ENCODE measurements around the gene KANSL3.
"Not testable (repeated sequence)": the region's sequence is repeated elsewhere in the genome, so short reads cannot be mapped to it uniquely, and the experiment has no call there.

The KANSL3 gene

DNA sequence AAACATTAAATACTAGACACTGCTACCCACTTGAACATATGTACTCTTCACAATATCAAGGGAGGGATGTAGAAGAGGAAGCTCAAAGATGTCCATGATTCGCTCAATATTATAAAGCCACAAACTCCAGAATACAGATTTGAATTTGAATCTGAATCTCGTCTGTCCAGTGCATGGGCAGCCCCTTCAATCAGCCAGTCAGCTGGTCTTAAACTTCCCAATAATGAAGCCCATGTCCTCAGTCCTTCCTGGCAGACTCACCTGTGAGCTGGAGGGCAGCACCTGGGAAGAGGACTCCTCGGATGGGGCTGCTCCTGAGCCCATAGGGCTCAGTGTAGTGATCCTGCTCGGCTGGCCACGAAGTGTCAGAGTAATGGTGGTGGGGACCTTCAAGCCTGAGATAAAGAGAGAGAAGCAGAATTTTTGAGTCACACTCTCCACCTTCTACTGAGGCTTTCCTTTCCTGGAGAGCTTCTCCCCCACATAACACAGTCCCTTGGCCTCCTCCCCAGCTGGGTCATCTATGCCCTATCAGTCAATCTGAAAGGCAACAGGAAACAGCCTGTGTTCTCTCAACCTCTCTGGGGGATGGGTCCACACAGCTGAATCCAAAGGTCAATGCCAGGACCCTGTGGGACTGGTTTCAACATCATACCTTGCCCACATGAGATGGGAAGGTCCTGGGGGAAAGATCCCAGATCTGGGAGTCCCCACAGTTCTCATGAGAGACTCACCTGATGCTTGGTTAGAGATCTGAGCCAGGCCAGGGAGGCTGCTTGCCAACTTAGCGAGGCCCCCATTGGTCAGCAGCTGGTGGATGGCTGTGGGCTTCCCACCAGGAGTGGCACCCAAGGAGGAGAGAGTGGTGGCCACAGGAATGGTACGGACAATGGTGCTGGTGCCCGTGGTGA is 36.5 kb downstream of the KANSL3 start:
- no peak for DNase-seq

- no peak for DNase-seq
These were observed 38.2 kb downstream of the KANSL3 start for GRCh38 chr2:96599941-96600340.

GRCh38 chr2:96596596-96596995 is 41.5 kb downstream of the KANSL3 start:
- no peak for DNase-seq

GRCh38 chr2:96594691-96595152 is 43.4 kb downstream of the KANSL3 start:
- no peak for DNase-seq

DNA sequence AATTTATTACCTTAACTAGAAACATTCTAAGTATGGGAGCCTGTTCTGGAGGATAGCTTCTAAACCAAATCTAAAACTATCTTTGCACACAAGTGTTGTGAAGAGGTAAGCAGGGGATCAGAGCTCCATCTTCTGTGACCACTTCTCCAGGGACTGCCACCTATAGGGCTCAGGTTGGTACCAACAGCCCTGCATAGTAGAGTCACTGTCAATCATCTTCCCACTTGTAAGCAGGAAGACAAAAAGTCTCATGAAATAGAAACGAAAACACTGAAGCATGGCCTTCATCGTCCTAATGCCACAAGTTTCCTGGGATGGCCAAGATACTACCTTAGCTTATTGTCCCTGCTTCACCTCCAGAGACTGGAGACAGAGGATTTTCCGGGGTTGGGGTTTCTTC is 43.8 kb downstream of the KANSL3 start:
- no peak for DNase-seq

DNA sequence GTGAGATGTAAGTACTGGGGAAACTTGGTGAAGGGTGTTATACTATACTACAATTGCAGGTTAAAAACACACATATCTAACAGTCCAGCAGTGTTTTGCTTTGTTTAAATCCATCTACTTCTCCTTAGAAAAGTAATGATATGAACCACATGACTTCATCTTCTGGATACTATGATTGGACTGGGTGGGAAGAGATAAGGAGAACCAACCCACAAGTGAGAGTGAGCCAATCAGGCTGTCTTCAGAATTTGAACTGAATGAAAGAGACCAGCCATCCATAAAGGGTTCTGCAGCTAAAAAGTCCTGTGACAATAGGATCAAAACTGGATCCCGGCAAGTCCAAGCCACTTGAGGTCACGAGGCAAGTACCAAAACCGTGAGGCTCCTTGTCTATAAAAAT is 46.6 kb downstream of the KANSL3 start:
- no peak for DNase-seq

- no peak for DNase-seq
These were observed 47.1 kb downstream of the KANSL3 start for GRCh38 chr2:96591054-96591453.

DNA sequence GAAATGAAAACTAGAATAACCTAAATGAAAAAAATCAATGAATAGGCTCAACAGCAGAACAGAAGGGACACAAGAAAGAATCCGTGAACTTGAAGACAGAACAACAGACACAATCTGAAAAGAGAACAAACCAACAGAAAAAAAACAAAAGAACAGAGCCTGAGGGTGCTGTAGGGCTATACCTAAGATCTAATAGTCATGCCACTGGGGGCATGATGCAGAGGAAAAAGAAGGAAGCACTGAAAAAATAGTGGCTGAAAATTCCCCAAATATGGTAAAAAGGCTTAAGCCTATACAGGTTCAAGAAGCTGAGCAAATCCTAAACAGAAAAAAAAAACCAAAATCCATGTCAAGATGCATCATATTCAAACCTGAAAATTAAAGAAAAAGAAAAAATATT is 50.3 kb downstream of the KANSL3 start:
- no peak for DNase-seq

DNA sequence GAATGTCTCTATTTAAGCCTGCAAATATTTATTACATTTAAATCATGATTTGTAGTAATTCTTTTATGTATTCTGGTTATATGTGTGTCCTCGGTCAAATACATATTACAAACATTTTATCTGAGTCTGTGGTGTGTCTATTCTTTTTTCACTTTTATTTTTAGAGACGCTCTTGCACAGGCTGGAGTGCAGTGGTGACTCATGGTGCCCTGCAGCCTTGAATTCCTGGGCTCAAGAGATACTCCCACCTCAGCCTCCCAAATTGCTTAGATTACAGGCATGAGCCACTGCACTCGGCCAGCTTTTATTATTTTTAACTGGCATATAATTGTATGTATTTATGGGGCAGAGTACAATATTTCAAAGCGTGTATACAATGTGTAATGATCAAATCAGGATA is 54.1 kb downstream of the KANSL3 start:
- no peak for DNase-seq

DNA sequence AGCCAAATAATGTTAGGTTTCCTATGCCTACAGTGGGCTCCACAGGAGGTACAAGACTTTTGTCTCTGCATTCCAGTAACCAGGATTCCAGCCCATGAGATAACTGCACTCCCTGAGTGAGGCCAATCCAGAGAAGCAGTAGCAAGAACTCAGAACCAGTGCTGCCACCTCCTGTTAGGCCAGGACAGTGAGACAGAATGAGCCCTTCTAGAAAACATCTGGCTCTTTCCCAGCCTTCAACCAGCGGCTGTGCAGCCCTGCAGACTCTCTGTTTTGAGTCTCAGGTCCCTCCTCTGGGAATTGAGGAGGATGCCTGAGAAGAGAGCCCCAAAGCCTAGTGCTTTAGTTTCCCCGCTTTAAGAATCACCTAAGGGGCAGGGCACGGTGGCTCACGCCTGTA is 57.3 kb downstream of the KANSL3 start:
- DNase-seq = no peak

- DNase-seq = no peak
These were observed 58.7 kb downstream of the KANSL3 start for GRCh38 chr2:96579422-96579821.

DNA sequence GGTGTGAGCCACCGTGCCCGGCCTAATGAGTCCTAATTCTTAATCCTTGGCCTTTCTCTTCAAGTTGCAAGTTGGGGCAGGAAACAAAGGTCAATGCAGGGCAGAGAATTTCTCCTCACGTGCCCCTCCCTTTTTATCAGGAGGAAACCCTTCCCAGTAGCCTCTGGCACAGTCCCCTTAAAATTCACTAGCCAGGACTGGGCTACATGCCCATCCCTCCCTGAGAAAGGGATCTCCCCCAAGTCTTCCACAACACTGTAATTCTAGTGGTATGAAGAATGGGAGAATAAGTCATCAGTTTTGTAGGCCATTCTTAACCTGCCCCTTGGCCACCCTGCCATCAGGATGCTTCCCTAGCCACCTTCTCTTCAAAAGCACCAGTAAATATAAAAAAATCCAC is 59.4 kb downstream of the KANSL3 start:
- DNase-seq = no peak

DNA sequence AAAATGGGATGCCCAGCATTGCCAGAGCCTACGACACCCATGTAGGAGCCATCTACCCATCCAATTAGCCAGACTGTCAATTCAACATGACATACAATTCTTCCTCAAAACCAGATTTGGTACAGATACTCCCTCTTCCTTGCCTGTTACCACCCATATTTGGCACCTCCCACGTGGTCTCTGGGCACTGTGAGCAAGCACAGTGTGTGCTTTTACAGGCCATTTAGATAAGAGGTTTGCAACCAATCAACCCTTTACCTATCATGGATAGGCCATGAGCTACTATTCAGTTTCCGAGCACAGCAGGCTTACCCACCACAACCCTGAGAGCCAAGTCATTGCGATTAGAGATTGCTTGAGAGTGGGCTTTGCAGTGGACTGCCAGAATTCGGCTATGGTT is 60.6 kb downstream of the KANSL3 start:
- DNase-seq = no peak

DNA sequence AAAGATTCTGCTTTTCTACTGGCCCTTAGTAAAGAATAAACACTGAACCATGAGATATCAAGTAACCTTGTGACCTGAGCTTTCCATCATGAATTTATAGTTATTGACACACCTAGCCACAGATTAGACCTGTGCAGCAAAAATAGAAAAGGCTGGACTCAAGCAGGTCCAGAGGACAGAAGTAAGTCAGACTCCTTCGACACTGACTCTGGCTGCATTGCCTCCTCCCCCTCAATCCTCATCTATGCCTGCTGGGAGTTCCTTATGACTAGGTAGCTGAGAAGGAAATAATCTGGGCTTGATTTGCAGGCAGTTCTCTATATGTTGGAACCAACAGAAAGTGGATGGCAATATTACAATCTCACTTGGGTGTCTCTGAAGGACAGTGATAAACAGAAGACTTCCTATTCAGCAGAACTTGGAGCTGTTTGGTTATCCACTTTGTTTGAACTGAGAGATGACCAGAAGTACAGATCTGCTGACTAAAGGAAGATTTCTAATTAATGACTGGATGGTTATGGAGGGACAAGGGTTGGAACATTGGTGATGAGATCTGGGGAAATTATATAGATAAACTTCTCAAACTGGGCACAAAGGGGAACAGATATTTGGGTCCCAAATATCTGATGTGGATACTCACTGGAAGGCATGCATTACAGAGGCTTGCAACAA is 62.2 kb downstream of the KANSL3 start:
- no peak for DNase-seq

GRCh38 chr2:96574364-96574763 is 63.7 kb downstream of the KANSL3 start:
- DNase-seq = no peak

GRCh38 chr2:96568094-96568493 is 70.0 kb downstream of the KANSL3 start:
- no peak for DNase-seq

- no peak for DNase-seq
These were observed 73.0 kb downstream of the KANSL3 start for GRCh38 chr2:96565111-96565510.

DNA sequence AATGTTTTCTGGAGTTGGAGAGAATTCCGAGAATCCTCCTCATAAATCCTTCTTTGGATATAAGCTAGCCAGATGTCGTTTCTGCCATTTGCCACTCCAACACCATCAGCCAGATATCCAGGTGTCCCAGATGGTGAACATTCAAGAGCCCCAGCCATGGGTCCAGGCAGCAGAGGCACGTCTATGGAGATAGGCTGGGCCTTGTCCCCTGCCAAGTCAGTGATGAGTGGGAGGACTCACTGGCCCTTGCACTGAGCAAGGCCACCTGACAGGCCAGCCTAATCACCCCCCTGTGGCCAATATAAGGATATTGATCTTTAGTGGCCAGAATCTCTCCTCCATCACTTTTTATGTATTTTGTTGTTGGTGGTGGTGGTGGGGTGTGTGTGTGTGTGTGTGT is 73.5 kb downstream of the KANSL3 start:
- DNase-seq = no peak

- DNase-seq = no peak
These were observed 74.1 kb downstream of the KANSL3 start for GRCh38 chr2:96564026-96564425.

DNA sequence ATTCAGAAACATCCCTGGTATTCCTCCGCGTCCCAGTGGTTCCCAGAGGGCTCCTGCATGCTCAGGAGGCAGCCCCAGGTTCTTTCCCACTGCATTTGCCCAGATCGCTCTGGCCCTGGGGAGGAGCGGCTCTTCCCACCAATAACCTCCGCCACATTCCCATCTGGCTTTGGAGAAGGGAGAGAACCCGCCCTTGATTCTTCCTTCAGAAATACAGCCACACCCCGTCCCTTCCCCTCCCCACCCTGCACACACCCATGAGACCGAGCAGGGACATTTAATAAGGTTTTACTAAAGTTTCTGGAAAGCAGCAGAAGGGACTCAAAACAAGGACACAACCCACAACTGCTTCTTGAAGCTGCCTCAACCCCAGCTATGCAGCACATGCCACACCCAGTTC is 79.6 kb downstream of the KANSL3 start:
- DNase-seq = no peak

DNA sequence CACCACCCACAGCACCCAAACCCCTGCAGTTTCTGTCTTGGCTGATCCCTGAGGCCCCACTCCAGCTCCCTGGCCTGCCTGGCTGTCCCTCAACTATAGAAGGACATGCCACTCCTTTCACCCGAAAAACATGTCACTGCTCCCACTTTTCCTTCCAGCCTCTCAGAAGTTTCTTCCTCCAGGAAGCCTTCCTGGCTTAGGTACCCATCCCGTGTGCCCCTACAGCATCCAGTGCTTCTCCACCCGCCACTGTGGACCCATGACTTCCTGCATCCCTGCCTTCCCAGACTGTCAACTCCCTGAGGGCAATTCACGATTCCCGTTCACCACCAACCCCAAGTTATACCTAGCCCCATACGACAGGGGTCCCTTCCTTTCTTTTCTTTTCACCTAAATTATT is 80.1 kb downstream of the KANSL3 start:
- DNase-seq = no peak

- not testable (repeated sequence) for DNase-seq
These were observed 80.7 kb downstream of the KANSL3 start for GRCh38 chr2:96557421-96557820.

DNA sequence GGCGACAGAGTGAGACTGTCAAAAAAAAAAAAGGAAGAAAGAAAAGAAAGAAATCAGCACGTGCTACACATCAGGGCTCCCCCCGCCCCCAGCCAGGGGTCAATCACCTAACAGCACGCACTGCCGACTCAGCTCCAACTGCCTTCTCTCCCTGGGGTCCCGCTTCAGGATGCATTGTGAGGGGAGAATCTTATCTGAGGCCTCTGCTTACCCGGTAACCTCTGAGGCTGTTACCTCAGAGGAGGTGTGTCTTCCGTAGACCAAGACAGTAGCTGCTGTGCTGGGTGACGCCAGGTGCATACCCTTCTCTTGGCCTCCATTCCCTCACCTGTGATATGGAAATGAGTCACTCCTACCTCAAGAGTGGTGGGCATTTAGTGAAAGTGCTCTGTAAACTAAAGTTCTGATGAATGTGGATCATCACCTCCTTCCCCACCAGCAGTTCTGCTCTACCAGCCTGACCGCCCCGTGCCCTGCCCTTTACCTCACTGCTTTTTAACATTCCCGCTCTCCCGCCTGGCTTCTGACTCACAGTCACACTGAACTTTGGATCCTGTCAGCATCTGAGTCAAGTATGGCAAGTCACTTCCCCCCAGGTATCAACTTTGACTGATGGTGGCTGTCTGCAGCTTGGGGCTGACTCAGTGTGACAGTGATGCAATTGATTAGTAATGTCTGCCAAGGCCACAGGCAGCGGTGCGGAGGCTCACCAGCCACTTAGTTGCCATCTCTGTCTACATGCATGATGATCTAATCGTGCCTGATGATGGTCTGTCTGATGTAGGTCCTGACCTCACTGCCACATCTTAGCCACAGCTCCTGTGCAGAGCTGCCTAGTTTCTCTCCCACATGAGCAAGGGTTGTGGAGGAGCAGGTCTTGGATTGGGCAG is 81.4 kb downstream of the KANSL3 start:
- DNase-seq = no peak

All from NCI-H1436 (cell line).